Large intestine (tissue), 3 donors: ENCODE results near the gene MCM6. TPM values are rescaled to one million over a fixed set of nuclear protein-coding genes. Genes with fewer than 3 reads are reported as not detected.

ENCODE experiments used
- DNase-seq, 2 donors: peaks; one replicate each; pipeline versions ENCODE4 v3.0.0 to v3.0.0-alpha.2; 2013
- H3K27ac ChIP-seq: one replicate; pipeline ENCODE4 v1.5.1; 2013; ENCODE audit warnings: low read length
- H3K27me3 ChIP-seq: 2 replicates; pipeline ENCODE4 v1.6.1; 2013; ENCODE audit warnings: low read length; ENCODE audit not compliant: control insufficient read depth, insufficient read depth
- H3K36me3 ChIP-seq: 2 replicates; pipeline ENCODE4 v1.6.1; 2013; ENCODE audit warnings: low read length; ENCODE audit not compliant: control insufficient read depth, insufficient read depth
- H3K4me1 ChIP-seq: one replicate; pipeline ENCODE4 v1.6.1; 2013; ENCODE audit warnings: low read length; ENCODE audit not compliant: control insufficient read depth, insufficient read depth
- H3K4me3 ChIP-seq: one replicate; pipeline ENCODE4 v1.5.1; 2013; ENCODE audit warnings: low read length
- H3K9me3 ChIP-seq: one replicate; pipeline ENCODE4 v1.6.1; 2013; ENCODE audit warnings: mild to moderate bottlenecking, low read depth, low read length, moderate library complexity; ENCODE audit not compliant: control insufficient read depth
- WGBS: methylation state at CpG from one replicate; pipeline ENCODE4 v1.1.5; 2013; ENCODE audit warnings: low lambda C conversion rate; ENCODE audit not compliant: insufficient coverage; 5-methylcytosine and 5-hydroxymethylcytosine counted together
- polyA plus RNA-seq: library from polyadenylated mRNA; unstranded; fragments of 120-200 nt; gene quantifications from one replicate; pipeline ENCODE4 v1.2.1, GENCODE V29; 2013

The MCM6 gene
- polyA plus RNA-seq, 1 donor: 51.9 TPM

DNA sequence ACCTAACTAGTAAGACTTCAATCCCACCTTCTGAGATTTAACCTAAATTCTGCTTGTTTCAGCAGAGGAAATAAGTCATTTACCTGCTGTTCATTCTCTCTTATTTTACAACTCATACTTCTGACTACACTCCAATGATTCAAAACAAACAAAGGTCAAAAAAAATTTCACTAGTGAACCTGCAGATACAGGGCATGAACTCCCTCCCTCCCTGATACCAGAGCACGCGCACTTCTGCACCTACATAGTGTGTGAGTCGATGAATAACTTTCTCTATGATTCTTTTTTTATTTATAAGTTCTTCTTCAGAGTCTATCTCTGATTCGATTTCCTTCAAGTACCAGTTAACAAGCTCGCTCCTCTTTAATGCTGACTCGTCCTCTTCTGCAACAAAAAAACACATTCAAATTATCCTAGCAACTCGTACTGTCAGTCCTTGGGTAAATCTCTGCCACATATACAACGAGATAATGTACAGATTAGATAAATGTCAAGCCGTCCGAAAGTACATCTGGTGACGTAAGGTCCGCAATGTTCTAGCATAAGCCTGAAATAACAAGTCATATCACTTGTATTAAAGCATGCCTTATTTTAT, 31.8 kb downstream of the MCM6 start:
- no peaks in the 10 kb centered on the region for H3K27me3 ChIP-seq
- no peaks in the 10 kb centered on the region for H3K9me3 ChIP-seq
- peaks cover 29% of the 10 kb centered on the region for H3K36me3 ChIP-seq
- 26% methylated on average over 7 of the region's 12 CpGs for WGBS
- DNase-seq: peak; percentile 61 to 84
- H3K4me1 ChIP-seq: peaks cover 29% of the 10 kb centered on the region
- H3K4me3 ChIP-seq: no peak overlapping the region
- peak overlapping the region; percentile 65 for H3K27ac ChIP-seq

DNA sequence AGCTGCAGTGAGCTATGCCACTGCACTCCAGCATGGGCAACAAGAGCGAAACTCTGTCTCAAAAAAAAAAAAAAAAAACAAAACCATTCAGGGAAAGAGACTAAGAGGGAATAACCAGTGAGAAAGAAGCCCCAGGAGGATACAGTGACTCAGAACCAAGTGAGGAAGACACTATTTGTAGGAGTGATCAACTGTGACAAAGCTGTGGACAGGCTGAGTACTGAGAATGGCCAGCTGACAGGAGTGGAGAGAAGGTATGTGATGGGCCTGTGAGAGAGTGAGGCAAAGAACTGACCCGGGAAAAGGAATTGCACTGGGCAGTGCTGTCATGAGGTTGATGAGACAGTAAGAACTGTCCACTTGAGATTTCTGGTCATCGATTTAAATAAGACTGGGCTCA, 32.6 kb downstream of the MCM6 start:
- DNase-seq: no peak
- Histone ChIP-seq H3K4me3 (no peak overlapping the region), H3K27me3 (no peaks in the 10 kb centered on the region), H3K9me3 (no peaks in the 10 kb centered on the region), H3K36me3 (peaks cover 25% of the 10 kb centered on the region), H3K27ac (peak overlapping the region; percentile 65), H3K4me1 (peaks cover 29% of the 10 kb centered on the region)
- WGBS: 60% methylated on average over 1 of the region's 3 CpGs

DNA sequence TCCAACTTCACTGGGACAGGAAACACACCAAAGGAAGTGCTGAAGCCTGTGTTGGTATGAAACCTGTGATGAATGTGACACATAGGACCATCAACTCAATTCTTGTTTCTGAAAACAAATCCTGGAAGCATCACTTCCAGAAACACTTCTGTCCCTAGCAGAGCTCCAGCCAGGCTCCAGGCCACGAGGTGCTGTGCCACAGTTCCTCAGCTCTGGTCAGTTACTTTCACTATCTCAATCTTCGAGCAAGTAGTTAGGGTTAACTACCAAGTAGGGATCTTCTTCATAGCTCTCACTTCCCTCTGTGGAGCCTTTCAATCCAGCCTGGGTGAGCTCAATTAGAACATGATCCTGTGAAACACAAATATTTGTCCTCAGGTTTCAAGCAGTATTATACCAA, 35.6 kb downstream of the MCM6 start:
- DNase-seq: peak in 1 of 2 donors; percentile 44
- peaks cover 11% of the 10 kb centered on the region for H3K9me3 ChIP-seq
- peaks cover 28% of the 10 kb centered on the region for H3K4me1 ChIP-seq
- H3K27ac ChIP-seq: peak overlapping the region; percentile 54
- no peaks in the 10 kb centered on the region for H3K27me3 ChIP-seq
- H3K36me3 ChIP-seq: peaks cover 15% of the 10 kb centered on the region
- no CpG with 5 or more reads among the region's 2 CpGs for whole genome bisulfite sequencing
- H3K4me3 ChIP-seq: no peak overlapping the region

DNA sequence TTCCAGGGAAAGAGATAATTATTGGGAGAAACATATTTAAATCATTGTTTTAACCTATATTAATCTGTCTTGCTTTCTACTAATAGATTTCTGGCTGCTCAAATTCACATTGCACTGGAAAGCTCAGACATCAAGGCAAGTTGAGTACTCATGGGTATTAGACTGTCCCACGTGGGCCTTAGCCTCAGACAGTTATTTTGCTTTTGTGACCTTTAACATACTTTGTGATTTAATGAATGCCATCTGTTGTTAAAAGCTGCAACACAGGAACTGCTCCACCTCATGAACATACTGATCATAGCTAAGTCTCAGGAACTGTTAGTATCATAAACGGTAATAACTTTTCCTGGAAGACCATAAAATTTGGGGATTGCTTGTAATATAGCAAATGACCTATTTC, 36.5 kb downstream of the MCM6 start:
- WGBS: 0% methylated on average over 1 of the region's 2 CpGs
- H3K4me1 ChIP-seq: peaks cover 28% of the 10 kb centered on the region
- peak; percentile 52 to 79 for DNase-seq
- no peak overlapping the region for H3K4me3 ChIP-seq
- peaks cover 11% of the 10 kb centered on the region for H3K9me3 ChIP-seq
- H3K27ac ChIP-seq: peak overlapping the region; percentile 54
- no peaks in the 10 kb centered on the region for H3K27me3 ChIP-seq
- peaks cover 12% of the 10 kb centered on the region for H3K36me3 ChIP-seq

DNA sequence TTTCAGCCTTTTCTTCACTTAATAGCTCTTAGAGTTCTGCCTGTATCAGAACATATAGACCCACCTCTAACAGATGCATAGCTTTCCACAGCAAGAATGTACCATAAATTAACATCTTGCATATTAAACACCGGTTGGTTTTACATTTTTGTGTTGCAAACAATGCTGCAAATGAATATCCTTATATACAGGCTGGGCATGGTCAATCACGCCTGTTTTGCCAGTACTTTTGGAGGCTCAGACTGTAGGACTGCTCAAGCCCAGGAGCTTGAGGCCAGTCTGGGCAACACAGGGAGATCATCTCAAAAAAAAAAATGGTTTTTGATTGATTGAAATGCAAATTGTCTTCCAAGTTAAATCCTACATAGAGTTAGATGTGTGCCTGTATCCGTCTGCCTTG, 37.7 kb downstream of the MCM6 start:
- Histone ChIP-seq H3K27me3 (no peaks in the 10 kb centered on the region), H3K4me1 (peaks cover 21% of the 10 kb centered on the region), H3K9me3 (peaks cover 16% of the 10 kb centered on the region), H3K27ac (no peak overlapping the region), H3K36me3 (peaks cover 9% of the 10 kb centered on the region), H3K4me3 (no peak overlapping the region)
- no peak for DNase-seq
- 75% methylated on average over 1 of the region's 3 CpGs for WGBS

DNA sequence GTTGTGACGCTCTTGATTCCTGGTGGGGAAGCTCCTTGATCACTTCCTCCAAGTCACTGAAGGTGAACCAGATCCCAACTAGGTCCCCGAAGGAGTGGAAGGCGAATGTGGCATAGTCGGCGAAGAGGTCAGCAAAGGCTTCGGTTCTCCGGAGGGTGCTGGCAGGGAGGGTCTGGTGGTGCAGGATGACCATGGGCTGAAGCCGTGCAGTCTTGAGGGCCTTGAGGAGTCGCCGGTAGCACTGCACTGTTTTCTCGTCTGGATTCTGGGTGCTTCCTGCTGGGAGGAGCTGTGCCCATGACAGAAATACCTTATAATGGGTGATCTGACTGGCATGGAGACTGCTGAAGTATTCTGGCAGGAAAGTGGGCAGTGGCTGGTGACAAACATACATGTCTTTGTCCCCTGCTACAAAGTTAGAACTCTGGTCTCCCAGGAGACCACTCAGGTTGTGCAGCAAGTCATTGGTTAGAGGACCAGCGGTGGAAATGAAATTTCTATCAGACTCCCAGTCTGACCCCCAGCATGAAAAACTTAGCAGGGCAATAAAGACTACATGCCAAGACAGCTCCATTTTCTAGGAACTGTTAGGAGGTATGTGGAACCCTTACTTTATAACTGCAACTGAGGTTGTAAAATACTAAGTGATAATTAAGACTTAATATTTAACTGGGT, 39.5 kb downstream of the MCM6 start, which contains the start of gene LCT:
Gene LCT (minus strand): TSS at position 589 of the 675 bp plus-strand sequence. CDS start 15 bp downstream, at position 574.
- peaks cover 19% of the 10 kb centered on the region for H3K4me1 ChIP-seq
- peaks cover 18% of the 10 kb centered on the region for H3K9me3 ChIP-seq
- no CpG with 5 or more reads among the region's 12 CpGs for WGBS
- DNase-seq: peak in 1 of 2 donors; percentile 72
- peaks cover 2% of the 10 kb centered on the region for H3K36me3 ChIP-seq
- peak within 1 kb of the TSS; percentile 66 for H3K27ac ChIP-seq
- H3K27me3 ChIP-seq: no peaks in the 10 kb centered on the region
- peak within 1 kb of the TSS; percentile 43 for H3K4me3 ChIP-seq

DNA sequence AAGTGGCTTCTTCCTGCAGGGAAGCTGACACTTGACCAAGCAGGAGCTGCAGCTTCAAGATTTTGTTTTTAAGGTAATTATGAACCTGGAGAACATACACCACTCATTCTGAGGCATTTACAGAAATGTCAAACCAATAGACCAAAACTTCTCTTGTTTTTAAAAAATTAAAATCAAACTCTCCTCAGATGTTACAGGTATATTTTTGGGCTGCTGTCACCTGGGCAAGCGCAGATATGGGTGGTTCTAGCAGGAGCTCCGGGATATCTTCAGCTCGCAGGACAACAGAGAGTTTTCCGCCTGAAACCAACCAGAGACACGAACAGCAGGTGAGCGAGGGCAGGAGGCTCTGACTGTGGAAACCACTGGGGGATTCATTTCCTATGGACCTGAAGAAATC, 43.4 kb downstream of the MCM6 start:
- H3K27ac ChIP-seq: no peak overlapping the region
- H3K27me3 ChIP-seq: no peaks in the 10 kb centered on the region
- DNase-seq: no peak

DNA sequence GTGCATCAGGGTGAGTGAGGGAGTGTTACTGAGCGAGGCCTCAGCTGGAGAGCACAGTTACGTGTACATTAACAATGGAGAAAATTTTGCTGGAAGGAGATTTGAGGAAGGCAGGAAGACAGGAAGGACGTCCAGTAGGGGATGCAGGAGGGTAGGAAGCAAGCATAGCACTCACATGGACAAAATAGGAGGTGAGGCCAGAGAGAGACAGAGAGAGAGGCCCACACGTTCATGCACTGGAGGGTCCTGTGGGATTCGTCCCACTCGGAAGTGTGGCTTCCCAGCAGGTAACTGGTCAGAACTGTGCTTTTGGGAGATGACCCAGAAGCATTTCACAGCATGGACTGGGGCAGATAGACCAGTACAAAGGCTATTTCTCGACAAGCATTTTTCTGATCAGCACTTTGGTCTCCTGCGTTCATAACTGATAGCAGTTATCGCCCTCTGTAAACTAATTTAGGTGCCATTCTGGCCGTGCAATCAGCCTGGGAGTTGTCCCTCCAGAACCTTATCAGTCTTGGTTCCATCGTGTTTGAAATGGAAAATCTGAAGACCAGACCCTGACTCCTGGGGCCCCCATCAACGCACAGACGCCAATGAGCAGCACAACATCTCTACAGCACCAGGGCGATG, 44.9 kb downstream of the MCM6 start:
- Histone ChIP-seq H3K4me3 (no peak overlapping the region), H3K36me3 (peaks cover 6% of the 10 kb centered on the region), H3K27ac (peak overlapping the region; percentile 55), H3K9me3 (peaks cover 8% of the 10 kb centered on the region), H3K27me3 (no peaks in the 10 kb centered on the region), H3K4me1 (peaks cover 25% of the 10 kb centered on the region)
- WGBS: 64% methylated on average over 2 of the region's 14 CpGs
- DNase-seq: peak; percentile 77 to 86

More for the DNA sequence above, 43.4 kb downstream of the MCM6 start:
- Histone ChIP-seq H3K9me3 (peaks cover 15% of the 10 kb centered on the region), H3K4me1 (peaks cover 27% of the 10 kb centered on the region), H3K36me3 (peaks cover 6% of the 10 kb centered on the region), H3K4me3 (no peak overlapping the region)
- no CpG with 5 or more reads among the region's 6 CpGs for WGBS

DNA sequence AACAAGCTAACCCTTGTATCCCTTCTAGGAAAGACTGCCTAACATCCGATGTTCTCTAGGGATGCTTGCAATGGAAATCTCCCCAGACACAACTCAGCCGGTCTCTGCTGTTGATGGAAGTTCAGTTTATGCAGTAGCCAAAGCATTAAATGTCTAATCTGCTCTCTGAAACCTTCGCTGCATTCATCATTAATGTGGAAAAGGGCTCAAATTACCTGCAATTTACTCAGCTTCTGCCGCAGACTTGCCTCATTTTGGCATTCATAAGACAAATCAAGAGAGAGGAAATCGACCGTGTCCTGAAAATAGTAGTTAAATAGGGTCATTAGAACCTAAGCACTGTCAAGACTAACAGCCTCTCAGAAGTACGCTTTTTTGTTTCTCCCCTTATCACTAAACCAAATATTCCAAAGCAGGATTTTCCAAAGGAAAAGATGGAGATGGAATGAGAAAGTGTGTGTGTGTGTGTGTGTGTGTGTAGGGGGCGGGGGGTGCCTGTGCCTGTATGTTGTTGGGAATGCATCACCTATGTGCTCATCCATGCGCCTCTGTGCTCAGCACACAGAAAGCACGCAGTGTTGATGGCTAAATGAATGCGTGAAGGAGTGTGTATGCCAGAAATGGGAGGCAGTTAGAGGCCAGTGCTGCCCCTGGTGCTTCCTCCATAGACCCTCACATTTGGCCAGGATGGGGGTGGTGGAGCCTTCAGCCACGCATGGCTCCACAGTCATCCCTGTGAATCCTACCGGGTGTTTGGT, 46.7 kb downstream of the MCM6 start:
- Histone ChIP-seq H3K4me3 (no peak overlapping the region), H3K27me3 (no peaks in the 10 kb centered on the region), H3K4me1 (peaks cover 34% of the 10 kb centered on the region), H3K36me3 (peaks cover 8% of the 10 kb centered on the region), H3K9me3 (peaks cover 8% of the 10 kb centered on the region), H3K27ac (no peak overlapping the region)
- no peak for DNase-seq
- 100% methylated on average over 3 of the region's 13 CpGs for WGBS

DNA sequence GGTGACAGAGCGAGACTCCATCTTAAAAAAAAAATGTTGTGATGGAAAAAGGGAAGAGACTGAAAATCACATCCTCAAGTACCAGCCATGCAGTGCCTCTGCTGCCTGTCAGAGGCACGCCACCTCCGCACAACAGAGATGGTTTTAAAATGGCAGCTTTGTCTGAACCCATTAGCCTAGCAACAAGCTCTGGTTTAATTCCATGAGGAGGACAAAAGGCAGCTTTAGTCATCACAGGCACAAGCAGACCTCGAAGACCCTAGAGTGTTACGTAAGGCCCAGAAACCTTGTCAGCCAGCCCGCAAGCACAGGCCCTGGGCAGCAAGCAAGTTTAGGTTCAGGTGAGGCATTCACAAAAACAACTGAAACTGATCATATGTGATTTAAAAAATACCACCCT, 49.7 kb downstream of the MCM6 start:
- DNase-seq: no peak
- Histone ChIP-seq H3K36me3 (peaks cover 35% of the 10 kb centered on the region), H3K9me3 (peaks cover 6% of the 10 kb centered on the region), H3K27me3 (no peaks in the 10 kb centered on the region), H3K4me3 (no peak overlapping the region), H3K27ac (no peak overlapping the region), H3K4me1 (peaks cover 25% of the 10 kb centered on the region)
- no CpG with 5 or more reads among the region's 6 CpGs for WGBS
